Neuron (in vitro differentiated cells): ENCODE results near the gene C19orf33.
"Not testable (repeated sequence)": the region's sequence is repeated elsewhere in the genome, so short reads cannot be mapped to it uniquely, and the experiment has no call there.

ENCODE experiments used
- H2AFZ ChIP-seq: one replicate; pipeline ENCODE4 v1.6.1; 2013; ENCODE audit warnings: low read depth, mild to moderate bottlenecking, inconsistent platforms, low read length, moderate library complexity
- H3K27me3 ChIP-seq: one replicate; pipeline ENCODE4 v1.6.1; 2013; ENCODE audit warnings: low read length; ENCODE audit not compliant: insufficient read depth
- H3K36me3 ChIP-seq: one replicate; pipeline ENCODE4 v1.6.1; 2013; ENCODE audit warnings: low read length; ENCODE audit not compliant: insufficient read depth
- H3K4me1 ChIP-seq: one replicate; pipeline ENCODE4 v1.6.1; 2013; ENCODE audit warnings: low read length; ENCODE audit not compliant: insufficient read depth
- H3K4me3 ChIP-seq: 2 replicates; pipeline ENCODE4 v1.5.1; 2013; ENCODE audit warnings: mild to moderate bottlenecking, low read length, moderate library complexity
- H3K9me3 ChIP-seq: one replicate; pipeline ENCODE4 v1.6.1; 2013; ENCODE audit warnings: low read length

C19orf33 gene

DNA sequence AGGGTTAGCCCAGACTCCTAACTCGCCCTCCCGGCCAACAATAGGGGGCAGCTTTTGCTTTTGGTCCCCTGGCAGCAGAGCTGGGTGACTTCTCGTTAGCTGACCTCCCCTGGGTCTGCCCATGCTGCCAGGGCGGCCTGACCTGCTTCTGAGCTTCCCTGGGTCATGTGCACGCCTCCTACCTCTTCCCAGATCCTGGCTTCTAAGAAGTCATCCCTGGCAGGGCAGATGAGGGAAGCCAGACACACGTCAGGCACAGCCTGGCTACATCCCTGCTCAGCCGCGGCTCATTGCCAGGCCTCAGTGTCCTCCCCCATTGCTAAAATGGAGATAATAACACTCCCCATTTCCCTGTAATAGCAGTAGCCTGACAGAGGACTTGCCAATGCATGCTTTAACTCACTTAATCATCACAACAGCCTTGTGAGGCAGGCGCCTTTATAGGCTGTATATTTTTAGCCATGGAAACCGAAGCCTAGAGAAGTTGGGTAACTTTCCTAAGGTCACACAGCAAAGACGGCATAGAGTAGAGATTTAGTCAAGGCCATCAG, 17.7 kb downstream of the C19orf33 start:
- Histone ChIP-seq H3K9me3 (no peaks in the 10 kb centered on the region), H3K4me1 (peaks cover 11% of the 10 kb centered on the region), H3K4me3 (no peak overlapping the region), H3K36me3 (no peaks in the 10 kb centered on the region), H2AFZ (no peak overlapping the region), H3K27me3 (peaks cover 52% of the 10 kb centered on the region)

DNA sequence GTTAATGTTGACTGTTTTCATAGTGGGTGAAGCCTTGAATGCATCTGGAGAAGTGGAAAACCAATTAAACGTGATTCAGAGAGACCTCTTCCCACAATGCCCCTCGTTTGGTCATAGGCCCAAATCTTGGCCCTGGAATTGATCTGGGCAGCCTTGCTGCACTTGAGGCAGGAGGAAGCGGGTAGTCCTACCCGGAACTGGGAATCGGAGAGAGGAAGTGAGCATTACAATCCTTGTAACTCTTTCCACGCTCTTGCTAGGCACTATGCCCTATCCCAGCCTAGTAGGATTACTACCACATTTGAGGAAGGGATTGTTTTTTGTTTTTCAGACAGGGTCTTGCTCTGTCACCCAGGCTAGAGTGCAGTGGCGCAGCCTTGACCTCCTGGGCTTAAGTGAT, 19.2 kb downstream of the C19orf33 start:
- Histone ChIP-seq H2AFZ (no peak overlapping the region), H3K4me3 (no peak overlapping the region), H3K9me3 (no peaks in the 10 kb centered on the region), H3K36me3 (no peaks in the 10 kb centered on the region), H3K4me1 (peaks cover 11% of the 10 kb centered on the region), H3K27me3 (peaks cover 49% of the 10 kb centered on the region)

DNA sequence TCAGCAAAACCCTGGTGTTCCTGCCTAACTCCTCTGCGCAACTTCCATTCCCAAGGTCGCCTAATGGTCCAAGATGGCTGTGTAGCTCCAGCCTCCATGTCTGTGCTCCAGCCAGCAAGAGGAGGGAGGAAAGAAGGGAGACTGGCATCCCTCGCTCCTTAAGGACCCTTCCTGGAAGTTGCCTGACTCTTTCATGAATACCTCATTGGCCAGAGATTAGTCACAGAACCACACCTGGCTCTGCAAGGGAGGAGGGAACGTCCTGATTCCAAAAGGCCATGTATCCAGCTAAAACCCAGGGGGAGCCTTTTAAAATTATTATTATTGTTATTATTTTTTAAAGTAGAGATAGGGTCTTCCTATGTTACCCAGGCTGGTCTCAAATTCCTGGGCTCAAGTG, 20.4 kb downstream of the C19orf33 start:
- H2AFZ ChIP-seq, result no peak overlapping the region
- H3K27me3 ChIP-seq, result peaks cover 37% of the 10 kb centered on the region

DNA sequence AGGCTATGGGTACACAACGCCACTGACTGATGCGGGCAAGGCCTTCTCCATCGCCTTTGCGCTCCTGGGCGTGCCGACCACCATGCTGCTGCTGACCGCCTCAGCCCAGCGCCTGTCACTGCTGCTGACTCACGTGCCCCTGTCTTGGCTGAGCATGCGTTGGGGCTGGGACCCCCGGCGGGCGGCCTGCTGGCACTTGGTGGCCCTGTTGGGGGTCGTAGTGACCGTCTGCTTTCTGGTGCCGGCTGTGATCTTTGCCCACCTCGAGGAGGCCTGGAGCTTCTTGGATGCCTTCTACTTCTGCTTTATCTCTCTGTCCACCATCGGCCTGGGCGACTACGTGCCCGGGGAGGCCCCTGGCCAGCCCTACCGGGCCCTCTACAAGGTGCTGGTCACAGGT, 22.5 kb downstream of the C19orf33 start:
- peaks cover 16% of the 10 kb centered on the region for H3K27me3 ChIP-seq
- H3K4me3 ChIP-seq, result no peak overlapping the region
- H3K9me3 ChIP-seq, result no peaks in the 10 kb centered on the region
- H3K36me3 ChIP-seq, result no peaks in the 10 kb centered on the region
- H3K4me1 ChIP-seq, result no peaks in the 10 kb centered on the region
- no peak overlapping the region for H2AFZ ChIP-seq

More for the DNA sequence above, 20.4 kb downstream of the C19orf33 start:
- H3K4me1 ChIP-seq, result peaks cover 11% of the 10 kb centered on the region
- H3K4me3 ChIP-seq, result no peak overlapping the region
- no peaks in the 10 kb centered on the region for H3K9me3 ChIP-seq
- H3K36me3 ChIP-seq, result no peaks in the 10 kb centered on the region

DNA sequence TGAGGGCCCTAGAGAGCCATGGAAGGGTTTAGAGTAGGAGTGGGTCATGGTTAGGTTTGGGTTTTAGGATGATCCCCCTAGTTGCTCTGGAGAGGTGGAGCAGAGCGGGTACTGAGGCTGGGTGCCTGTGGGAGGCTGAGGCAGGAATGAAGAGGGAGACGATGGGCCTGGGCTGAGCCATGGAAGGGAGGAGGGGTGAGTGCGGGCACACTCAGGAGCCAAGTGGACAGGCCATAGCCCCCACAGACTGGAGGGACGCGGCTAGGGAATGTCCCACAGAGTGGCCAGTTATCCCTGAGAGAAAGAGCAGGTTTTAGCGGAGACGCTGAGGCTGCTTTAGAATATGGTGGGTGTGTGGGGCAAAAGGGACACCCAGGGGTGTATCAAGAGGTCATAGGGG, 25.6 kb downstream of the C19orf33 start:
- no peaks in the 10 kb centered on the region for H3K9me3 ChIP-seq
- H3K27me3 ChIP-seq, result no peaks in the 10 kb centered on the region
- no peak overlapping the region for H2AFZ ChIP-seq
- H3K4me1 ChIP-seq, result no peaks in the 10 kb centered on the region
- no peak overlapping the region for H3K4me3 ChIP-seq
- no peaks in the 10 kb centered on the region for H3K36me3 ChIP-seq

DNA sequence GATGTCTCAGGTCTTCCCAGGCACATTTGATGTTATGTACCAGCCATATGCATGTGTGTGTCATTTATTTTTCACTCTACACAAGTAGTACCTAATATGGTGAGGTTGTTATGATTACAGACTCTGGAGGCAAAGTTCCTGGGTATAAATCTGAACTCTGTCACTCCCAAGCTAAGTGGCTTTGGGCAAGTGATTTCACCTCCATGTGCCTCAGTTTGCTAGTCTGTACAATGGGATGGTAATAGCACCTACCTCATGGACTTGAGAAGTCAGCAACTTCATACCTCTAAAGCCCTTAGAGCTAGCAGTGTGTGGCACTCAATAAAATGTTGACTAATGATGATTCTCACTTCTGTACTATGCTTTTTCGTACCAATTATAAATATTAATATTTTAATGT, 27.7 kb downstream of the C19orf33 start:
- H3K4me1 ChIP-seq, result peaks cover 3% of the 10 kb centered on the region
- H2AFZ ChIP-seq, result no peak overlapping the region
- no peak overlapping the region for H3K4me3 ChIP-seq

DNA sequence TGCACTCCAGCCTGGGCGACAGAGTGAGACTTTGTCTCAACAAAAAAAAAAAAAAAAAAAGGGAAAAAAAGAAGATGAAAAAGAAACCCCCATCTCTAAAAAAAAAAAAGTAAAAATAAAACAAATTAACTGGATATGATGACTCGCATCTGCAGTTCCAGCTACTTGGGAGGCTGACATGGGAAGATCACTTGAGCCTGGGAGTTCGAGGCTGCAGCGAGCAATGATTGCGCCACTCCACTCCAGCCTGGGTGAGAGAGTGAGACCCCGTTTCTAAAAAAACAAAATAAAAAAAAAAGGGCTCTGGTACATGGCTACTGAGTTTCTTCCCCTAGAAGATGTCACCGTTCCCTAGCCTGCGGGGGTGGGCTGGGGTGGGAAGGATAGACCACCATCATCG, 29.2 kb downstream of the C19orf33 start:
- Histone ChIP-seq H3K4me3 (no peak overlapping the region), H3K4me1 (peaks cover 6% of the 10 kb centered on the region), H3K36me3 (no peaks in the 10 kb centered on the region), H3K27me3 (no peaks in the 10 kb centered on the region), H2AFZ (no peak overlapping the region), H3K9me3 (no peaks in the 10 kb centered on the region)

More for the DNA sequence above, 27.7 kb downstream of the C19orf33 start:
- Histone ChIP-seq H3K9me3 (no peaks in the 10 kb centered on the region), H3K27me3 (no peaks in the 10 kb centered on the region), H3K36me3 (no peaks in the 10 kb centered on the region)

DNA sequence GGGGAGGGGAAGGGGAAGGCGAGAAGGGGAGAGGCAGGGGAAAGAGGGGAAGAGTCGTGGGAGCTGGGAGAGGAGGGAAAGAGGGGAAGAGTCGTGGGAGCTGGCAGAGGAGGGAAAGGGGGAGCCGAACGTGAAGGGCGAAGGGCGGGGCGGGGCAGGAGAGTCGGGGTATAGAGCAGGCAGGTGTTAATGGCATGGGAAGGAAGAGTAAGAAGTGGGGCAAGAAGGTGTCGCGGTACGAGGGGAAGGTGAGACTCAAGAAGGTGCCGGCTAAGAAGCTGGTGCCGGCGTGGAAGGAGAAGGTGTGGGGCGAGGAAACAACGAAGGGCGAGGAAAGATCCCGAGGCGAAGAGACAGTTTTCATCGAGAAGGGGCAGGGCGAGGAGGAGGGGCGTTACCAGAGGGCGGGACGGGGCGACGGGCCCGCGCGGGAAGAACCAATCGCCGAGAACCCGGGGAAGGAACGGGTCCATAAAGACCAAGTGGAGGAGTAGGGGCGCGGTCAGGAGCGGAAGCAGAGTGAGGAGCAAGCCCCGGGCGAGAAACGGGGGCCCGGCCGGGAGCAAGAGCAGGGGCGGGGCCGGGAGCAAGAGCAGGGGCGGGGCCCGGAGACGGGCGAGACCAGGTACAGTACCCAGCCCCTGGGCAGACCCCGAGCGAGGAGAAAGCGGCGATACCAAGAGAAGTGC, 32.0 kb downstream of the C19orf33 start:
- peaks cover 2% of the 10 kb centered on the region for H3K9me3 ChIP-seq
- H3K4me3 ChIP-seq, result peak overlapping the region; percentile 78
- H3K27me3 ChIP-seq, result no peaks in the 10 kb centered on the region
- no peaks in the 10 kb centered on the region for H3K36me3 ChIP-seq
- peak overlapping the region; percentile 90 for H2AFZ ChIP-seq
- peaks cover 12% of the 10 kb centered on the region for H3K4me1 ChIP-seq

DNA sequence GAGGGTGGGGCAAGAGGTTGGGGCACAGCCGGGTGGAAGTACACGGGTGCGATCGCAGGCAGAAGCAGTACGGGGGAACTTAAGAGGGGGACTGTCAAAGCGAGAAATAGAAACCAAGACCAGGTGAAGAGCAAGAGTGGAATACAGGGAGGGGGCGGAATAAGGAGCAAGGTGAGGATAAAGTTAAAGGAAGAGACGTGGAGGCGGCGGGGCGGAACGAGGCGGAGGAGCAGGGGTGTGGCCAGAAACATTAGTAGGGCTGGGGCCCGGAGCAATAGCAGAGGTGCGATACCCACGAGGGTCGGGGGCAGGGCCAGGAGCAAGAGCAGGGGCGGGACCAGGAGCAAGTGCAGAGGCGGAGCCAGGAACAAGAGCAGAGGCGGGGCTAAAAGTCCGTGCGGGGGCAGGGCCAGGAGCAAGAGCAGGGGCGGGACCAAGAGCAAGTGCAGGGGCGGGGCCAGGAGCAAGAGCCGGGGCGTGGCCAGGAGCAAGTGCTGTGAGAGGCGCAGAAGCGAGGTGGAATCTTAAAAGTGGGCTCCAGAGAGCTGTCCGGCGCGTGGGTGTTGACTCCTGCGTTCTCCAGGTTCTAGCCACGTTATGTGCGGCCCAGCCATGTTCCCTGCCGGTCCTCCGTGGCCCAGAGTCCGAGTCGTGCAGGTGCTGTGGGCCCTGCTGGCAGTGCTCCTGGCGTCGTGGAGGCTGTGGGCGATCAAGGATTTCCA, 32.7 kb downstream of the C19orf33 start:
- H3K27me3 ChIP-seq, result no peaks in the 10 kb centered on the region
- H2AFZ ChIP-seq, result peak overlapping the region; percentile 90
- no peaks in the 10 kb centered on the region for H3K36me3 ChIP-seq
- H3K9me3 ChIP-seq, result peaks cover 2% of the 10 kb centered on the region
- peak overlapping the region; percentile 78 for H3K4me3 ChIP-seq
- peaks cover 12% of the 10 kb centered on the region for H3K4me1 ChIP-seq

DNA sequence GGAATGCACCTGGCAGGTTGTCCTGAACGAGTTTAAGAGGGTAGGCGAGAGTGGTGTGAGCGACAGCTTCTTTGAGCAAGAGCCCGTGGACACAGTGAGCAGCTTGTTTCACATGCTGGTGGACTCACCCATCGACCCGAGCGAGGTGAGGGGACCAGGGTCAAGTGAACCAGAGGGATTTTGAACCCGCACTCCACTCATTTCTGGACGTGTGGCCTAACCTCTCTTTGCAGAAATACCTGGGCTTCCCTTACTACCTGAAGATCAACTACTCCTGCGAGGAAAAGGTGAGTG, 33.3 kb downstream of the C19orf33 start:
- H3K36me3 ChIP-seq, result no peaks in the 10 kb centered on the region
- H3K4me1 ChIP-seq, result peaks cover 12% of the 10 kb centered on the region
- peak overlapping the region; percentile 78 for H3K4me3 ChIP-seq
- peaks cover 2% of the 10 kb centered on the region for H3K9me3 ChIP-seq
- no peak overlapping the region for H2AFZ ChIP-seq
- no peaks in the 10 kb centered on the region for H3K27me3 ChIP-seq

DNA sequence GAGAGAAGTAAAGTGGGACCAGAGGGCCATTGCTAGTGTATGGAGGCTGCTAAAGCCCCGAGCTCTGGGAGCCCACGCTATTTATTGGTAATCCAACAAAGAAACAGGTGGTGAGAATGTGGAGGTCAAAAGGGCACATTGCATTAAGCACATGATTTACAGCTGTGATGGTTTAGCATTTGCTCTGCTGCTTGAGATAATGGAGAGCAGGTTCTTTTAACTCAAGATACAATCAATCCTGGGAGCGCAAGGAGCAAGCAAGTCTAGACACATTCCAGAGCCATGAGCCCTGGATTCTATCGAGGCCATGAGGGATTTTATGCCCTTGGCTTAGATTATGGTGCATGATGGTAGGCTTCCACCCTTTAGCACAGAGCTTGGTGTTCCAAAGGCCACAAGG, 35.0 kb downstream of the C19orf33 start:
- not testable (repeated sequence) for H2AFZ ChIP-seq, H3K36me3 ChIP-seq, H3K9me3 ChIP-seq, H3K4me3 ChIP-seq, H3K27me3 ChIP-seq
- H3K4me1 ChIP-seq, result peaks cover 12% of the 10 kb centered on the region

DNA sequence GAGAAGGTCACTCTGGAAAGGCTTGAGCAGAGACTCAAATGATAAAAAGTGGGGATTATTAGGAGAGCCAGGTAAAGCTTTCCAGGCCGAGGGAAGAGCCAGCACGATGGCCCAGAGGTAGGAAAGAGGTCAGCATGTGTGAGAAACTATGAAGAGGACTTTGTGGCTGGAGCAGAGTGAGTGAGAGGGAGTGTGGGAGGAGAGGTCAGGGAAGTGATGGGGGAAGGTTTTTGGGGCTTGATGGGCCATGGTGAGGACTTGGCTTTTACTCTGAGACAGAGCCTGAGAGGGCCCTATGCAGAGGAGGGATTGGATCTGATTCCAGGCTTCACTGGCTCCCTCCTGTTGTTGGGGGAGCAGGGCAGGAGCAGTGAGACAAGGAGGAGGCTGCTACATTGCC, 36.9 kb downstream of the C19orf33 start:
- Histone ChIP-seq H3K36me3 (no peaks in the 10 kb centered on the region), H3K27me3 (no peaks in the 10 kb centered on the region), H2AFZ (no peak overlapping the region), H3K4me3 (no peak overlapping the region), H3K4me1 (peaks cover 12% of the 10 kb centered on the region), H3K9me3 (peaks cover 2% of the 10 kb centered on the region)

DNA sequence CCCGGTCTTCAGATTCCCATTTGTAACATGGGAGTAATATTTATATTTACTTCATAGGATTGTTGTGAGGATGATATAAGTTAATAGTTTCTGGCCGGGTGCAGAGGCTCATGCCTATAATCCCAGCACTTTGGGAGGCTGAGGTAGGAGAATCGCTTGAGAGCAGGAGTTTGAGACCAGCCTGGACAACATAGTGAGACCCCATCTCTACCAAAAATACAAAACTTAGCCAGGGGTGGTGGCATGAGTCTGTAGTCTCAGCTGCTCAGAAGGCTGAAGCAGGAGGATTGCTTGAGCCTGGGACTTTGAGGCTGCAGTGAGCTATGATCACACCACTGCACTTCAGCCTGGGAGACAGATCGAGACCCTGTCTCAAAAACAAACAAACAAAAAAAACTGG, 42.8 kb downstream of the C19orf33 start:
- no peaks in the 10 kb centered on the region for H3K36me3 ChIP-seq
- H3K4me3 ChIP-seq, result no peak overlapping the region
- no peaks in the 10 kb centered on the region for H3K4me1 ChIP-seq
- no peaks in the 10 kb centered on the region for H3K9me3 ChIP-seq
- no peak overlapping the region for H2AFZ ChIP-seq
- H3K27me3 ChIP-seq, result no peaks in the 10 kb centered on the region
